HAP-1 (cell line): Measurements from ENCODE around the gene GPR78.

Experiments
- DNase-seq, 2 experiments: peaks; one replicate each; pipeline ENCODE4 v3.0.0-alpha.2; 2016 to 2020; ENCODE audit warnings: low spot score in 2 of 2
- H3K27me3 ChIP-seq: fragments of 250-450 bp; sonication (Bioruptor Pico); 2 replicates; pipeline ENCODE4 v1.5.1; 2020; ENCODE audit warnings: low read depth, mild to moderate bottlenecking, moderate library complexity
- H3K36me3 ChIP-seq: fragments of 250-450 bp; sonication (Bioruptor Pico); replicated peaks from 2 replicates; pipeline ENCODE4 v1.5.1; 2020; ENCODE audit warnings: mild to moderate bottlenecking
- H3K4me1 ChIP-seq: fragments of 250-450 bp; sonication (Bioruptor Pico); 2 replicates; pipeline ENCODE4 v1.5.1; 2020; ENCODE audit warnings: mild to moderate bottlenecking
- H3K4me3 ChIP-seq: fragments of 250-450 bp; sonication (Bioruptor Pico); 2 replicates; pipeline ENCODE4 v1.5.1; 2020; ENCODE audit warnings: mild to moderate bottlenecking, moderate library complexity
- H3K9me3 ChIP-seq: fragments of 250-450 bp; sonication (Bioruptor Pico); 2 replicates; pipeline ENCODE4 v1.5.1; 2020; ENCODE audit warnings: mild to moderate bottlenecking, moderate library complexity
- in situ Hi-C: fragments of 300-500 bp; cut with MboI; formaldehyde crosslinking; loops from 3 replicates; pipeline ENCODE4 v1.14.3; 2020; ENCODE audit warnings: low sequenced_read_pairs, inconsistent platforms, mixed read lengths

GPR78 gene

GRCh38 chr4:8552024-8552423 lies 28.2 kb upstream of the GPR78 start:
- Histone ChIP-seq H3K36me3 (no peaks in the 10 kb centered on the region), H3K9me3 (no peaks in the 10 kb centered on the region), H3K4me3 (no peak overlapping the region), H3K4me1 (no peaks in the 10 kb centered on the region), H3K27me3 (no peaks in the 10 kb centered on the region)
- in situ Hi-C loops, result no loop called here
- no peak for DNase-seq

- no peaks in the 10 kb centered on the region for H3K9me3 ChIP-seq
- H3K36me3 ChIP-seq, result no peaks in the 10 kb centered on the region
- no peak overlapping the region for H3K4me3 ChIP-seq
- H3K4me1 ChIP-seq, result no peaks in the 10 kb centered on the region
- no peak for DNase-seq
- no peaks in the 10 kb centered on the region for H3K27me3 ChIP-seq
- in situ Hi-C loops, result no loop called here
These were observed 27.5 kb upstream of the GPR78 start for GRCh38 chr4:8552581-8553205.

- in situ Hi-C loops, result no loop called here
- DNase-seq, result no peak
- Histone ChIP-seq H3K4me1 (no peaks in the 10 kb centered on the region), H3K36me3 (no peaks in the 10 kb centered on the region), H3K9me3 (no peaks in the 10 kb centered on the region), H3K27me3 (no peaks in the 10 kb centered on the region), H3K4me3 (no peak overlapping the region)
These were observed 27.0 kb upstream of the GPR78 start for GRCh38 chr4:8553216-8553615.

GRCh38 chr4:8553991-8554405 lies 26.2 kb upstream of the GPR78 start:
- H3K4me3 ChIP-seq, result no peak overlapping the region

GRCh38 chr4:8554555-8555100 lies 25.6 kb upstream of the GPR78 start:
- Histone ChIP-seq H3K4me1 (no peaks in the 10 kb centered on the region), H3K4me3 (no peak overlapping the region), H3K36me3 (no peaks in the 10 kb centered on the region), H3K9me3 (no peaks in the 10 kb centered on the region), H3K27me3 (no peaks in the 10 kb centered on the region)
- in situ Hi-C loops, result no loop called here
- no peak for DNase-seq

More at GRCh38 chr4:8553991-8554405, 26.2 kb upstream of the GPR78 start:
- Histone ChIP-seq H3K9me3 (no peaks in the 10 kb centered on the region), H3K4me1 (no peaks in the 10 kb centered on the region), H3K36me3 (no peaks in the 10 kb centered on the region), H3K27me3 (no peaks in the 10 kb centered on the region)
- no peak for DNase-seq
- in situ Hi-C loops, result no loop called here

GRCh38 chr4:8555716-8556115 lies 24.5 kb upstream of the GPR78 start:
- in situ Hi-C loops, result no loop called here
- Histone ChIP-seq H3K4me1 (no peaks in the 10 kb centered on the region), H3K27me3 (no peaks in the 10 kb centered on the region), H3K9me3 (no peaks in the 10 kb centered on the region), H3K4me3 (no peak overlapping the region), H3K36me3 (no peaks in the 10 kb centered on the region)
- no peak for DNase-seq

- no peaks in the 10 kb centered on the region for H3K27me3 ChIP-seq
- in situ Hi-C loops, result no loop called here
- no peaks in the 10 kb centered on the region for H3K4me1 ChIP-seq
- H3K36me3 ChIP-seq, result no peaks in the 10 kb centered on the region
- DNase-seq, result no peak
- no peak overlapping the region for H3K4me3 ChIP-seq
- no peaks in the 10 kb centered on the region for H3K9me3 ChIP-seq
These were observed 23.6 kb upstream of the GPR78 start for GRCh38 chr4:8556341-8557150.

- H3K4me3 ChIP-seq, result no peak overlapping the region
- no peaks in the 10 kb centered on the region for H3K9me3 ChIP-seq
- no peaks in the 10 kb centered on the region for H3K36me3 ChIP-seq
- no peaks in the 10 kb centered on the region for H3K4me1 ChIP-seq
- in situ Hi-C loops, result no loop called here
- H3K27me3 ChIP-seq, result no peaks in the 10 kb centered on the region
- DNase-seq, result no peak
These were observed 22.8 kb upstream of the GPR78 start for GRCh38 chr4:8557151-8558076.

GRCh38 chr4:8558080-8558960 lies 21.9 kb upstream of the GPR78 start:
- Histone ChIP-seq H3K27me3 (no peaks in the 10 kb centered on the region), H3K4me3 (no peak overlapping the region), H3K36me3 (no peaks in the 10 kb centered on the region), H3K4me1 (no peaks in the 10 kb centered on the region), H3K9me3 (no peaks in the 10 kb centered on the region)
- in situ Hi-C loops, result no loop called here
- no peak for DNase-seq

- Histone ChIP-seq H3K36me3 (no peaks in the 10 kb centered on the region), H3K9me3 (no peaks in the 10 kb centered on the region), H3K27me3 (no peaks in the 10 kb centered on the region), H3K4me3 (no peak overlapping the region), H3K4me1 (no peaks in the 10 kb centered on the region)
- in situ Hi-C loops, result no loop called here
- DNase-seq, result no peak
These were observed 21.2 kb upstream of the GPR78 start for GRCh38 chr4:8559011-8559410.

- no peaks in the 10 kb centered on the region for H3K9me3 ChIP-seq
- H3K4me3 ChIP-seq, result no peak overlapping the region
- no peak for DNase-seq
- no peaks in the 10 kb centered on the region for H3K4me1 ChIP-seq
- H3K36me3 ChIP-seq, result no peaks in the 10 kb centered on the region
- in situ Hi-C loops, result no loop called here
- no peaks in the 10 kb centered on the region for H3K27me3 ChIP-seq
These were observed 20.5 kb upstream of the GPR78 start for GRCh38 chr4:8559524-8560264.

GRCh38 chr4:8560265-8561047 lies 19.7 kb upstream of the GPR78 start:
- H3K4me1 ChIP-seq, result no peaks in the 10 kb centered on the region
- H3K36me3 ChIP-seq, result no peaks in the 10 kb centered on the region
- no peak for DNase-seq

More at GRCh38 chr4:8560265-8561047, 19.7 kb upstream of the GPR78 start:
- no peaks in the 10 kb centered on the region for H3K9me3 ChIP-seq
- in situ Hi-C loops, result no loop called here
- no peak overlapping the region for H3K4me3 ChIP-seq
- H3K27me3 ChIP-seq, result no peaks in the 10 kb centered on the region
